NCI-H526 treated with DMSO at 0.1 percent for 48 hours (cell line): ENCODE measurements around the gene DDX17.

Experiments
- DNase-seq: peaks from one replicate; lab custom pipeline; 2025; lab: John Stamatoyannopoulos, UW

DDX17 gene

DNA sequence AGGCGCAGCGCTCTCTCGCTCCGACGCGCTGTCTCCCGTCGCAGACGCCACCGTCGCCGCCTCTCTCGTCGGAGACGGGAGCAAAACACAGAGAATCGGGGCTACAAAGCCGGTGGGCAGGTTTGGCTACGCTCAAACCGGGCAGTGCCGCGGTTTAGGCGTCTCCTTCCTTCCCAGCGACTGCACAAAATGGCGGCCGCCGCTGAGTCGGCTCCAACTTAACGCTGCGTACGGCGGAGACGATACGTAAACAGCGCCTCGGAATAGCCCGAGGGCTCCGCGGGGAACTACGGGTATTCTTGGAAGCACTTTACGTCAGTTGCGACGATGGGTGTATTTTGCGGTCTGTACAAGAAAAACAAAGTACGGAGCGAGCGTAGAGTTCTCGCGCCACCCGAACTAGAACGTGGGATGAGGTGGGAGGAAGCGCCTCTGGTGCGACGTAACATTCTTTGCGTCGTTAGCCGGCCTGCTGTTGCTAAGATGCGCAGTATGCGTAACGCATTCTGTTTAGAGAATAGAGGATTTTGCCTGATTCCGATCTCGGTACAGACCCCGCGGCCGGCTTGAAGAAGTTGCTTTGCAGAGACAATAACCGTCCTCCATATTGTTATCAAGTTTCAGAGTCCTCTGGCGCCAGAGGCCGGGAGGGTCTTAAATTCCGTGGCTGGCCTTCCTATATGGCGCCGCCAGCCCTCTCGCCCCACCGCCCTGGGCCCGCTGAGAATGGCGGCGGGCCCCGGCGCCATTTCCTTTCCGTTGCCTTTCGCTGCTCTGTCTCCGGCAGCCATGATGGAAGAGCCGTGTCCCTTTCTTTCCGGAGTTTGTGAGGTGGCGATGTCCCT lies at the start of gene DDX17:
TSS of gene DDX17 (minus strand) at position 194 of the 845 bp plus-strand sequence.
- DNase-seq = peak; percentile 90

GRCh38 chr22:38554281-38554680 lies 48.2 kb upstream of the DDX17 start:
- DNase-seq = no peak

DNA sequence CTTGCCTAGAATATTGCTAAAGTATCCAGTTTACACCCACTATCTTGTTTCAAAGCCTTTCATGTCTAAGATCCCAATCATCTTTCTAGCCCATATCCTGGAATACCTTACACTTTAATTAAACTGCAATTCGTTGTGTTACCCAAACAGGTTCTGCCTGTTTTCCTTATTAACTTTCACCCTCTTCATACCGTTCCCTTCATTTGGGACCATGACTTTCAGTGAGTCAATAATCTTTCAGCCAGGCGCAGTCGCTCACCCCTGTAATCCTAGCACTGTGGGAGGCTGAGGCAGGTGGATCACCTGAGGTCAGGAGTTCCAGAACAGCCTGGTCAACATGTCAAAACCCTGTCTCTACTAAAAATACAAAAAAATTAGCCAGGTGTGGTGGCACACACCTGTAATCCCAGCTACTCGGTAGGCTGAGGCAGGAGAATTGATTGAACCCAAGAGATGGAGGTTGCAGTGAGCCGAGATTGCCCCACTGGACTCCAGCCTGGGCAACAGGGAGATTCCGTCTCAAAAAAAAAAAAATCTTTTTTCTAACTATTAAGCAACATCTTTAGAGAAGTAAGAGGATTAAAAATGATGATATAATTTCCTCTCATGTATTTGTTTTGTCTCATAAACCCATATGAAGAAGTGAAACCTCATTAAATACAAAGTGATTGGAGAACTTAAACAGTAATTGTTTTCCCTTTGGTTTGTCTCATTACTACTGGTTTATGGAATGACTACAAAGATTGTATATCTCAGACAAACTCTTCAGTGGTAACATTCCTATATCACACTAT lies 43.2 kb upstream of the DDX17 start:
- DNase-seq = no peak

DNA sequence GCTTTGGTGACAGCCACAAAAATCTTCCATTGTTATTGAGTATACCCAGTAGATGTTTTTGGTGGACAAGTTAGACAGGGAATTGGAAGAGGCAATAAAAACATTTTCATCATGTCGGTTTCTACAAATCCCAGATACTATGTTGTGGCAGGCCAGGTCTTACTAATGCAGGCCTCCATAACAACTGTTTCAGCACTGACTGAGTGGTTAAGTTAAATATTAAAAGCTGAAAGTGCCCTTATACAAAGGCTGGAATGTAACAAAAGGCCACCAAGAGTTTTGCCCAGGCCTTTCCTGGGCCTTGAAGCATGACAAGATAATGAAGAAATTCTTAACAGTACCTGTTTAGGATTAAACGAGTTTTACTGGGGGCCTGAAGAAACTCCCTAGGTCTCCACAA lies 34.6 kb upstream of the DDX17 start:
- DNase-seq = no peak

GRCh38 chr22:38531251-38531938 lies 25.3 kb upstream of the DDX17 start:
- no peak for DNase-seq

- DNase-seq = no peak
Observed at GRCh38 chr22:38524429-38524828, 18.3 kb upstream of the DDX17 start.

- DNase-seq = no peak
Observed at GRCh38 chr22:38523479-38523878, 17.4 kb upstream of the DDX17 start.

DNA sequence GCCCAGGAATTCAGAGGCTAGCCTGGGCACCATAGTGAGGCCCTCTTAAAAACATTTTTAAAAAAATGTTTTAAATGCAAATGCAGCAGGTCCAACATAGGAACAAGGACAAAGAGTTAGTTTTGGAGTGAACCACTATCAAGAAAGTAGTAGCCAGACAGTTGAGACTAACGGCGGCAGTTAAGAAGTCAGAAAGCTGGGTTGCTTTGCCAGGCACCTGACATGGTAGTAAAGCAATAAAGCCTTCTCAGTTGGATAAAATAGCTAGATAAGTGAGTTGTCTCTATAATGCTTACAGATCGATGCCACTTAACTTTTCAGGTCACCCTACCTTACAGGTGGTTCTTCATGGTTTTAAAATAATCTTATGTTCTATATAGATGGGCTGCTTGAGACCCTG lies 16.9 kb upstream of the DDX17 start:
- DNase-seq = no peak

DNA sequence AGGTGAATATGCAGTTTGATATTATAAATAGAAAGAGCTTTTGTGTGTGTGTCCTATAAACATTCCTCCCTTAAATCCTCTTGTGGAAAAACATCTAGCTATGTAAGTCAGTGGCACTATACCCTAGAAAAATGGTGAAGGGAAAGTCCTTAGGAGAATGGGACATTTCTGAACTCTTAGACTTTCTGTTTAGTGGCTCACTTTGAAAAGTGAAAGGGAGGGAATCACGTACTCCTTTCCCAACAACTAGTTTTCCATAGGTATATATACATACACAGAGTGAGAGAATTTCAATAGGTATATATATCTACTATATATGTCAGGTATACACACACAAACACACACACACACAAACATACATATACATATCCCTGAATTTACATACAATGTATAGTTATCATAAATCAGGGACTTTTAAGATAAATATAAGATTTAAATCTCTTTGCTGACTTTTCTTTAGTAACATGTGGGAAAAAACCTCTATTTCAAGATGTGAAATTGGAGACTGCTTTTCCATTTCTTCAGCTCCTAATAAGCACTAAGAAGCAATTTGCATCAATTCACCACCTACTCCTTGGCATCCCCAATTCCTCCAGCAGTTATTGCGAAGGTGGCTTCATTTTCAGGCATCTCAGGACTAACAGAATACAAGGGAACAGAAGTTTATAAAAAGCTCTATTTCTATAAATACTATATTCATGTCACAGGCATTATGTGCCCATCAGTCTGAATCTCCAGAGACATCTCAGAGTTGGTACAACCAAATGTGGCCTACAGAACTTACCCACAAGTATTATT lies 13.5 kb upstream of the DDX17 start:
- DNase-seq = no peak

- no peak for DNase-seq
Observed at GRCh38 chr22:38518620-38519019, 12.5 kb upstream of the DDX17 start.

- DNase-seq = no peak
Observed at GRCh38 chr22:38513063-38513462, 7.0 kb upstream of the DDX17 start.

DNA sequence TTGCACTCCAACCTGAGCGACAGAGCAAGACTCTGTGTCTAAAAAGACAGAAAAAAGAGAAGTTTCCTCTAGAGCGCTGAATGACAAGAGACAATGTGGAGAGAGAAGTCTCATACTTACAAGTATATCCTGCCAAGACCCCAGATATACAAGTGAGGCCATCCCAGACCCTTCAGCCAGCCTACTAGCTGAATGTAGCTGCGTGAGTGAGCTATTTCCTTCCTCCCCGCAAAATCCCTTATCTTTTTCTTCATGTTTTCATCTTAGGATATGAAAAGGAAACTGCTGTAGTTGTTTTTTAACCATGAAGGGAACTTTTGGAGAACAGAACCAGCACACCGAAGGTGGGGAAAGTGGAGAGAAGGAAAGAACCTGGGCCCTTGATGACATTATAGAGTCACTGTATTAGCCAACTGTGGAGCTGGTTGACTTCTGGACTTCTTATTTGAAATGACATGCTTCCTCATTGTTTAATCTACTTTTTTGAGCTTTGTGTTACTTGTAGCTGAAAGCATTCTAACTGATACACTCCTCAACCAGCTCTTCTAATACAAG lies 4.4 kb upstream of the DDX17 start:
- no peak for DNase-seq

- DNase-seq = no peak
Observed at GRCh38 chr22:38505541-38506117, 482 bp downstream of the DDX17 start.

- DNase-seq = no peak
Observed at GRCh38 chr22:38504731-38505540, 1.2 kb downstream of the DDX17 start.

- no peak for DNase-seq
Observed at GRCh38 chr22:38503021-38503420, 3.1 kb downstream of the DDX17 start.

GRCh38 chr22:38501797-38502672 lies 4.1 kb downstream of the DDX17 start:
- no peak for DNase-seq

GRCh38 chr22:38497869-38498268 lies 8.2 kb downstream of the DDX17 start:
- DNase-seq = no peak

- no peak for DNase-seq
Observed at GRCh38 chr22:38494939-38495338, 11.2 kb downstream of the DDX17 start.

GRCh38 chr22:38494498-38494897 lies 11.6 kb downstream of the DDX17 start:
- no peak for DNase-seq
